ENCODE measurements around the gene NT5DC3.

- TF ChIP-seq CTCF (IDR thresholded peaks at IDR 0.05): no peak
- TF ChIP-seq POLR2A (IDR thresholded peaks at IDR 0.05): no peak
Measured at GRCh38 chr12:103799504-103799856, 41.6 kb downstream of the NT5DC3 start.
